Ishikawa (cell line): ENCODE data around the gene YJU2.

Experiments
- EGR1 ChIP-seq: IDR thresholded peaks from 2 replicates; pipeline ENCODE4 v1.6.1; 2012
- EP300 ChIP-seq: IDR thresholded peaks from 2 replicates; pipeline ENCODE4 v1.6.1; 2012; ENCODE audit warnings: borderline replicate concordance
- FOXM1 ChIP-seq: IDR thresholded peaks from 2 replicates; pipeline ENCODE4 v1.6.1; 2012; ENCODE audit warnings: low read depth, borderline replicate concordance
- MAX ChIP-seq: IDR thresholded peaks from 2 replicates; pipeline ENCODE4 v1.6.1; 2012
- NFIC ChIP-seq: IDR thresholded peaks from 2 replicates; pipeline ENCODE4 v1.6.1; 2012
- RAD21 ChIP-seq: IDR thresholded peaks from 2 replicates; pipeline ENCODE4 v1.6.1; 2012; ENCODE audit warnings: low read depth
- USF1 ChIP-seq: IDR thresholded peaks from 2 replicates; pipeline ENCODE4 v1.6.1; 2012
- YY1 ChIP-seq: IDR thresholded peaks from 2 replicates; pipeline ENCODE4 v1.6.1; 2012; ENCODE audit warnings: low read depth
- ZBTB7A ChIP-seq: IDR thresholded peaks from 2 replicates; pipeline ENCODE4 v1.6.1; 2012; ENCODE audit warnings: low read depth

- TF ChIP-seq EP300 (no peak), YY1 (no peak), USF1 (no peak), NFIC (no peak), RAD21 (no peak), ZBTB7A (no peak), EGR1 (no peak), FOXM1 (no peak), MAX (no peak)
These were observed 21.3 kb downstream of the YJU2 start for GRCh38 chr19:4267901-4268815.
